K562 (cell line): ENCODE data around the gene RTBDN. TPM values are rescaled to one million over a fixed set of nuclear protein-coding genes. Genes with fewer than 3 reads are reported as not detected.

Source experiments
- ARID2 ChIP-seq: fragments of 450-650 bp; IDR thresholded peaks from 2 replicates; pipeline ENCODE4 v1.6.1; 2017; ENCODE audit warnings: antibody characterized with exemption, mild to moderate bottlenecking
- CBFB ChIP-seq: sonication (generic); formaldehyde crosslinking; IDR thresholded peaks from 2 replicates; pipeline ENCODE4 v1.4.0; 2020; ENCODE audit warnings: mild to moderate bottlenecking, missing genetic modification reagents
- ELF2 ChIP-seq: fragments of 250-450 bp; sonication (Bioruptor Pico); IDR thresholded peaks from 2 replicates; pipeline ENCODE4 v1.5.0; 2021; ENCODE audit warnings: mild to moderate bottlenecking
- EWSR1 ChIP-seq: fragments of 450-650 bp; IDR thresholded peaks from 2 replicates; pipeline ENCODE4 v1.6.1; 2018; ENCODE audit warnings: borderline replicate concordance, mild to moderate bottlenecking, low read depth, moderate library complexity; ENCODE audit not compliant: partially characterized antibody
- GTF2F1 ChIP-seq: IDR thresholded peaks from 2 replicates; pipeline ENCODE4 v1.6.1; 2011; ENCODE audit warnings: low read depth, low read length, improper control_type of control experiment
- HDGF ChIP-seq: fragments of 450-650 bp; IDR thresholded peaks from 2 replicates; pipeline ENCODE4 v1.6.1; 2016
- IRF2 ChIP-seq: sonication (generic); formaldehyde crosslinking; IDR thresholded peaks from 2 replicates; pipeline ENCODE4 v1.8.1; 2022; ENCODE audit warnings: mild to moderate bottlenecking, missing genetic modification reagents
- NCOA1 ChIP-seq: fragments of 450-650 bp; IDR thresholded peaks from 2 replicates; pipeline ENCODE4 v1.6.1; 2016; ENCODE audit warnings: low read depth
- RBM25 ChIP-seq: fragments of 200-400 bp; formaldehyde crosslinking; IDR thresholded peaks from 2 replicates; pipeline ENCODE4 v1.6.1; 2018; ENCODE audit warnings: low read length, low read depth, moderate library complexity; ENCODE audit not compliant: severe bottlenecking
- SAFB ChIP-seq: fragments of 200-400 bp; formaldehyde crosslinking; IDR thresholded peaks from 2 replicates; pipeline ENCODE4 v1.6.1; 2017; ENCODE audit warnings: low read depth, low read length, borderline replicate concordance
- SOX6 ChIP-seq: fragments of 450-650 bp; IDR thresholded peaks from 2 replicates; pipeline ENCODE4 v1.6.1; 2014; ENCODE audit warnings: mild to moderate bottlenecking
- SP1 ChIP-seq: sonication (generic); formaldehyde crosslinking; IDR thresholded peaks from 2 replicates; pipeline ENCODE4 v1.8.1; 2022; ENCODE audit warnings: mild to moderate bottlenecking, missing genetic modification reagents
- TOE1 ChIP-seq, 2 experiments: fragments of 450-650 bp in 1 of 2; sonication (generic) in 1 of 2; formaldehyde crosslinking in 1 of 2; IDR thresholded peaks; 2 replicates each; pipeline versions ENCODE4 v1.7.1 to v1.8.0; 2016 to 2022; ENCODE audit warnings: borderline replicate concordance in 2 of 2, mild to moderate bottlenecking in 2 of 2, antibody characterized with exemption in 1 of 2, inconsistent platforms in 1 of 2, low read depth in 1 of 2, missing genetic modification reagents in 1 of 2, moderate library complexity in 1 of 2
- XRCC3 ChIP-seq: fragments of 450-650 bp; IDR thresholded peaks from 2 replicates; pipeline ENCODE4 v1.6.1; 2017; ENCODE audit warnings: mild to moderate bottlenecking, moderate library complexity
- ZFP36 ChIP-seq: fragments of 150-350 bp; IDR thresholded peaks from 2 replicates; pipeline ENCODE4 v1.6.1; 2018; ENCODE audit warnings: low read length, low read depth; ENCODE audit not compliant: partially characterized antibody
- ZKSCAN3 ChIP-seq: fragments of 250-450 bp; sonication (Bioruptor Pico); IDR thresholded peaks from 2 replicates; pipeline ENCODE4 v1.4.0; 2020
- ZNF263 ChIP-seq: sonication (generic); formaldehyde crosslinking; IDR thresholded peaks from 2 replicates; pipeline ENCODE4 v1.8.0; 2022; ENCODE audit warnings: mild to moderate bottlenecking, missing genetic modification reagents, borderline replicate concordance
- ZNF347 ChIP-seq: fragments of 450-650 bp; formaldehyde crosslinking; IDR thresholded peaks from 2 replicates; pipeline ENCODE4 v1.4.0; 2020; ENCODE audit warnings: low read depth, mild to moderate bottlenecking, moderate library complexity
- ZNF436 ChIP-seq: fragments of 250-450, 450-650 bp; sonication (Bioruptor Pico); formaldehyde crosslinking; IDR thresholded peaks from 2 replicates; pipeline ENCODE4 v1.7.0; 2020; ENCODE audit warnings: mild to moderate bottlenecking
- ZNF695 ChIP-seq: fragments of 450-650 bp; formaldehyde crosslinking; IDR thresholded peaks from 2 replicates; pipeline ENCODE4 v1.4.0; 2020; ENCODE audit warnings: mild to moderate bottlenecking, moderate library complexity
- ZNF764 ChIP-seq: fragments of 250-450 bp; sonication (Bioruptor Pico); IDR thresholded peaks from 2 replicates; pipeline ENCODE4 v1.4.0; 2020; ENCODE audit warnings: low read depth, mild to moderate bottlenecking, moderate library complexity
- ZNF785 ChIP-seq: fragments of 250-450 bp; sonication (Bioruptor Pico); IDR thresholded peaks from 2 replicates; pipeline ENCODE4 v1.4.0; 2020; ENCODE audit warnings: mild to moderate bottlenecking
- polyA plus RNA-seq, 8 experiments: library from polyadenylated mRNA; depleted of rRNA in 4 of 8; stranded (reverse) in 5 of 8; unstranded in 3 of 8; fragments of >200 nt; fragmentation: Nextera tagmentation in 2 of 8; fragmentation: Illumina TruSeq in 1 of 8; extraction: Ambion mirVana in 2 of 8; extraction: Trizol in 1 of 8; gene quantifications; 2 replicates each; pipeline versions ENCODE4 v1.2.1 to v1.2.3, GENCODE V29; 2011 to 2014; ENCODE audit warnings: inconsistent platforms in 1 of 8, missing spikeins in 1 of 8
- total RNA-seq, 7 experiments: library from RNA; depleted of rRNA in 6 of 7; stranded (reverse); fragments of >200 nt in 6 of 7; fragmentation: Illumina TruSeq in 2 of 7; extraction: Trizol in 2 of 7; gene quantifications; 2 replicates each; pipeline versions ENCODE4 v1.2.1 to v1.2.3, GENCODE V29; 2011 to 2021; ENCODE audit warnings: low replicate concordance in 1 of 7
- TF ChIP-seq, protein P1 (sequence below): fragments of 450-650 bp; formaldehyde crosslinking; IDR thresholded peaks from 2 replicates; pipeline ENCODE4 v1.4.0; 2020; ENCODE audit warnings: mild to moderate bottlenecking, moderate library complexity
- TF ChIP-seq, protein P2 (sequence below): fragments of 250-450 bp; sonication (Bioruptor Pico); IDR thresholded peaks from 2 replicates; pipeline ENCODE4 v1.5.0; 2021; ENCODE audit warnings: mild to moderate bottlenecking, moderate library complexity
- TF ChIP-seq, protein P3 (sequence below): sonication (generic); IDR thresholded peaks from 2 replicates; pipeline ENCODE4 v1.6.1; 2016

Gene RTBDN
- total and polyA plus RNA-seq, 9 of the 15 experiments (the other 6 are each of a cell fraction or from before 2014, with no cell fraction given), result 0.20 to 2.3 (median 0.72) TPM; not detected in 1

DNA sequence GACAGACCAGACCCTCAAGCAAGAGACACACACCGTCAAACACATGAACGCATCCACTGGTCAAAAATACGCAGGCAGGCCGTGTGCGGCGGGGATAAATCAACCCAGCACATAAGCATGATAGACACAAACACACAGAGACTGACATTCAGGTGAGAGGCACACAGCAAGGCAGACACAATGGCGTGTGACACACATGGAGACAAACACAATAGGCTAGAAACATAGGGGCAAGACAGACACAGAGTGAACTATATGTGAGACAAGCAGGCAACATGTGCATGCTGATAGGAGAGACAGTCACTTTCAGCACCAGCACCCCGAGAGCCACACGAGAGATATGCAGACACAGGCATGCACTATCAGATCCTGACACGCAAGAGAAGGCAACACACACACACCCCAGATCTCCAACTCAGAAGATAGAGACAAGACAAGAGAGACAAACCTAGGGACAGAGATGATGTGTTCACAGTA lies 49.9 kb downstream of the RTBDN start (continued):
- TF ChIP-seq ELF2 (CRISPR knock-in tag) (no peak), NCOA1 (peak; percentile 82; the same call in 1 of the 2 replicates), SP1 (CRISPR knock-in tag) (peak; percentile 80; the same call in 1 of the 2 replicates), XRCC3 (no peak), HDGF (peak; percentile 94; the same call in 1 of the 2 replicates), CBFB (CRISPR knock-in tag) (no peak), IRF2 (CRISPR knock-in tag) (no peak), ZNF263 (CRISPR knock-in tag) (no peak), ZNF785 (CRISPR knock-in tag) (no peak), ZNF764 (CRISPR knock-in tag) (no peak), ZNF695 (CRISPR knock-in tag) (no peak), ZKSCAN3 (CRISPR knock-in tag) (no peak), ARID2 (no peak), SAFB (no peak), RBM25 (no peak), SOX6 (peak; percentile 96), TOE1 (IDR thresholded peaks at IDR 0.05; ENCODE audit: borderline replicate concordance) (peak; percentile 72), TOE1 (CRISPR knock-in tag; IDR thresholded peaks at IDR 0.05; ENCODE audit: borderline replicate concordance, low read depth) (no peak), GTF2F1 (no peak), ZNF347 (CRISPR knock-in tag) (no peak), ZFP36 (peak; percentile 60), ZNF436 (CRISPR knock-in tag) (no peak), EWSR1 (no peak)
- TF ChIP-seq, protein P1, sequence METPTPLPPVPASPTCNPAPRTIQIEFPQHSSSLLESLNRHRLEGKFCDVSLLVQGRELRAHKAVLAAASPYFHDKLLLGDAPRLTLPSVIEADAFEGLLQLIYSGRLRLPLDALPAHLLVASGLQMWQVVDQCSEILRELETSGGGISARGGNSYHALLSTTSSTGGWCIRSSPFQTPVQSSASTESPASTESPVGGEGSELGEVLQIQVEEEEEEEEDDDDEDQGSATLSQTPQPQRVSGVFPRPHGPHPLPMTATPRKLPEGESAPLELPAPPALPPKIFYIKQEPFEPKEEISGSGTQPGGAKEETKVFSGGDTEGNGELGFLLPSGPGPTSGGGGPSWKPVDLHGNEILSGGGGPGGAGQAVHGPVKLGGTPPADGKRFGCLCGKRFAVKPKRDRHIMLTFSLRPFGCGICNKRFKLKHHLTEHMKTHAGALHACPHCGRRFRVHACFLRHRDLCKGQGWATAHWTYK (CRISPR knock-in tag), result no peak
- TF ChIP-seq, protein P2, sequence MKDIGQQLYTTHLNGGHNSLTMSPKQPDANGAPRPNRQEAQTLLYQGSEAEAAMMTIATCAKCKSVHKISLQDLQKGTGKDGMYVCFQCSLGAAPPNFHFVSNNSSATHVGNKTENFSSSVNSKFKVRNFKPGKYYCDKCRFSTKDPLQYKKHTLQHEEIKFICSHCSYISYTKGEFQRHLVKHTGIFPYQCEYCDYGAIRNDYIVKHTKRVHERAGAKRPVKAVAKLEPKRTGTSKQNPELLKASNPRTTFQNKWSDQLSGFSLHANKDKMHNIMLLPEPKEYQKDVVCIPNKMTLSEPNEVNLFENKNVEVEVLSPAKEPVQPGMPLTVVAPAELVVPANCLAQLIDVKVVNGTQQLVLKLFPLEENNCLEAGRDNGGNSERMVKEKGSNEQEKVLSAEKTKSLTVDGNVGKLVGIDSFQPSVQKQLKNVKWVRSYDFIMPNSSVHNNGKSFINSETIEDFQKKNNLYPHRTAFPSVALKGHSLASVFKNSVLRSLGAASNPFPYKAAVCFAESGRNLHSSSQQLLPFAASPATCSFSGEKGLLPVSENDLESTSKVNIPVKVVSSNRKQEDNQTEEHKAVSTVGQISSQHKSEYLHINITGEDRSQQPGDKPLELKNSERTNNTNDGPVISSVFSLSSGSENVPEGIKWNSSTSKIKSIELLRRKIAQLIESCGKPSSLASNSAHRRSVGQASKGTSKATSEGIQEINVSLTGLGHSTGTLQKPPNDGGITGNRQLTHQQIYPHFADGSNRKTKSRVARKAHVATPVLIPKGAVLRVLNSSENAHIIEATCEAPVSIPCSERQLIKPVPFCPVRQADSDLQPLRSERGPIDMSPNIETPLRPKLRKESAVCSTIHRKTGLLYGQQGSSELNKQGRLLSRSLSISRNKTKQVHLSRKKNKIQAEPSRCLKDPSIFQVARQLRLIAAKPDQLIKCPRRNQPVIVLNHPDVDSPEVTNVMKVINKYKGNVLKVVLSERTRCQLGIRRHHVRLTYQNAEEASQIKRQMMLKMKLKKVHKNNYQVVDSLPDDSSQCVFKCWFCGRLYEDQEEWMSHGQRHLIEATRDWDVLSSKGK (CRISPR knock-in tag), result no peak
- TF ChIP-seq, protein P3, sequence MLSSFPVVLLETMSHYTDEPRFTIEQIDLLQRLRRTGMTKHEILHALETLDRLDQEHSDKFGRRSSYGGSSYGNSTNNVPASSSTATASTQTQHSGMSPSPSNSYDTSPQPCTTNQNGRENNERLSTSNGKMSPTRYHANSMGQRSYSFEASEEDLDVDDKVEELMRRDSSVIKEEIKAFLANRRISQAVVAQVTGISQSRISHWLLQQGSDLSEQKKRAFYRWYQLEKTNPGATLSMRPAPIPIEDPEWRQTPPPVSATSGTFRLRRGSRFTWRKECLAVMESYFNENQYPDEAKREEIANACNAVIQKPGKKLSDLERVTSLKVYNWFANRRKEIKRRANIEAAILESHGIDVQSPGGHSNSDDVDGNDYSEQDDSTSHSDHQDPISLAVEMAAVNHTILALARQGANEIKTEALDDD, result no peak
